HepG2 (cell line): ENCODE measurements around the gene TACC2. TPM values are rescaled to one million over a fixed set of nuclear protein-coding genes. Genes with fewer than 3 reads are reported as not detected.

Experiments
- ATAC-seq: fragments of 200-7000 bp; cut with Tn5 transposase; 3 replicates; pipeline ENCODE4 v1.9.1; 2020; ENCODE audit warnings: mild to moderate bottlenecking, moderate library complexity
- BruUV-seq: library from RNA; stranded (reverse); fragments of 400-500 nt; replicated peaks from 2 replicates; lab custom pipeline; 2021; lab: Mats Ljungman, UMichigan
- CTCF ChIA-PET: fragments of 300-600 bp; formaldehyde crosslinking; extraction: SDS; loops from one replicate; lab custom pipeline; 2021; ENCODE audit warnings: low total read pairs, inconsistent platforms, low intra/inter-chr PET ratio; lab: Yijun Ruan, JAX
- POLR2A ChIA-PET: fragments of 350-600 bp; sonication (Branson Sonifier 250); formaldehyde crosslinking; loops from one replicate; lab custom pipeline; 2020; ENCODE audit warnings: antibody characterized with exemption, inconsistent platforms; lab: Yijun Ruan, JAX
- DNase-seq: peaks from one replicate; pipeline ENCODE4 v3.0.0-alpha.2; 2015; ENCODE audit warnings: low spot score
- FAIRE-seq: peaks from 3 replicates; lab custom pipeline; 2011; peaks lifted over from hg19 to GRCh38; lab: Jason Lieb, UNC
- H2AFZ ChIP-seq: one replicate; pipeline ENCODE4 v1.6.1; 2011; ENCODE audit warnings: low read length, inconsistent platforms
- H3K27ac ChIP-seq: fragments of 300-600 bp; 3 replicates; pipeline ENCODE4 v1.8.0; 2011; ENCODE audit warnings: mixed run types, mild to moderate bottlenecking, mixed read lengths, low read length, inconsistent platforms; ENCODE audit not compliant: insufficient read depth; ENCODE audit errors: extremely low read length
- H3K27me3 ChIP-seq, 2 experiments: fragments of 200-600 bp in 1 of 2; 2 replicates in 1 of 2; 3 replicates in 1 of 2; pipeline versions ENCODE4 v1.6.0 to v1.8.0; 2011; ENCODE audit warnings: low read length in 2 of 2, mild to moderate bottlenecking in 2 of 2, moderate library complexity in 2 of 2, inconsistent platforms in 1 of 2; ENCODE audit not compliant: insufficient read depth in 2 of 2, control insufficient read depth in 1 of 2
- H3K36me3 ChIP-seq, 2 experiments: fragments of 200-600 bp in 1 of 2; replicated peaks in 1 of 2; 2 replicates in 1 of 2; 3 replicates in 1 of 2; pipeline versions ENCODE4 v1.5.1 to v1.8.0; 2011; ENCODE audit warnings: low read length in 2 of 2, inconsistent platforms in 1 of 2; ENCODE audit not compliant: insufficient read depth in 2 of 2, control insufficient read depth in 1 of 2
- H3K4me1 ChIP-seq: 2 replicates; pipeline ENCODE4 v1.5.1; 2012; ENCODE audit warnings: low read length, inconsistent platforms; ENCODE audit not compliant: insufficient read depth
- H3K4me2 ChIP-seq: 2 replicates; pipeline ENCODE4 v1.6.0; 2011; ENCODE audit warnings: low read depth, low read length, inconsistent platforms
- H3K4me3 ChIP-seq, 3 experiments: fragments of 200-600 bp in 1 of 3; sonication (generic), shearing (Covaris generic) in 1 of 3; replicated peaks in 1 of 3; 2 replicates each; pipeline ENCODE4 v1.5.1; 2011 to 2016; ENCODE audit warnings: low read length in 3 of 3, inconsistent platforms in 2 of 3, low read depth in 2 of 3, mild to moderate bottlenecking in 2 of 3, control low read depth in 1 of 3, mixed read lengths in 1 of 3; ENCODE audit not compliant: insufficient read depth in 1 of 3
- H3K79me2 ChIP-seq: one replicate; pipeline ENCODE4 v1.6.1; 2011; ENCODE audit warnings: low read length, inconsistent platforms; ENCODE audit not compliant: insufficient read depth
- H3K9ac ChIP-seq: 2 replicates; pipeline ENCODE4 v1.6.0; 2011; ENCODE audit warnings: mild to moderate bottlenecking, low read depth, low read length, inconsistent platforms; ENCODE audit not compliant: insufficient read depth
- H3K9me3 ChIP-seq: 2 replicates; pipeline ENCODE4 v1.5.1; 2012; ENCODE audit warnings: mild to moderate bottlenecking, low read length
- H4K20me1 ChIP-seq: 2 replicates; pipeline ENCODE4 v1.6.0; 2011; ENCODE audit warnings: inconsistent platforms, mild to moderate bottlenecking, low read length, moderate library complexity; ENCODE audit not compliant: insufficient read depth
- FIP1L1 ChIP-seq: fragments of 200-400 bp; formaldehyde crosslinking; IDR thresholded peaks from 2 replicates; pipeline ENCODE4 v1.6.1; 2018; ENCODE audit warnings: low read depth, mild to moderate bottlenecking, low read length, moderate library complexity, borderline replicate concordance; ENCODE audit not compliant: insufficient read depth
- FOSL1 ChIP-seq: sonication (generic); formaldehyde crosslinking; IDR thresholded peaks from 2 replicates; pipeline ENCODE4 v1.9.0; 2021; ENCODE audit warnings: missing genetic modification reagents, borderline replicate concordance
- NFKBIZ ChIP-seq: IDR thresholded peaks from 2 replicates; pipeline ENCODE4 v1.6.1; 2018; ENCODE audit warnings: missing genetic modification reagents, missing compliant biosample characterization
- PHF8 ChIP-seq: sonication (generic); formaldehyde crosslinking; IDR thresholded peaks from 2 replicates; pipeline ENCODE4 v1.5.0; 2020; ENCODE audit warnings: missing genetic modification reagents
- POGZ ChIP-seq: sonication (generic); formaldehyde crosslinking; IDR thresholded peaks from 2 replicates; pipeline ENCODE4 v1.4.0; 2020; ENCODE audit warnings: mild to moderate bottlenecking, missing genetic modification reagents
- SP140L ChIP-seq: sonication (generic); formaldehyde crosslinking; IDR thresholded peaks from 2 replicates; pipeline ENCODE4 v1.4.0; 2020; ENCODE audit warnings: missing genetic modification reagents, borderline replicate concordance
- SRSF9 ChIP-seq: fragments of 200-400 bp; formaldehyde crosslinking; IDR thresholded peaks from 2 replicates; pipeline ENCODE4 v1.6.1; 2018; ENCODE audit warnings: borderline replicate concordance, mild to moderate bottlenecking, low read depth, low read length; ENCODE audit not compliant: insufficient read depth, poor library complexity, severe bottlenecking
- TAF15 ChIP-seq: fragments of 200-400 bp; formaldehyde crosslinking; IDR thresholded peaks from one replicate; pipeline ENCODE4 v1.6.1; 2018; ENCODE audit warnings: mild to moderate bottlenecking, low read depth, low read length; ENCODE audit not compliant: poor library complexity, severe bottlenecking
- ZNF136 ChIP-seq: sonication (generic); formaldehyde crosslinking; IDR thresholded peaks from 2 replicates; pipeline ENCODE4 v1.8.1; 2022; ENCODE audit warnings: low read depth, mild to moderate bottlenecking, moderate library complexity, missing genetic modification reagents
- ZNF792 ChIP-seq: IDR thresholded peaks from 2 replicates; pipeline ENCODE4 v1.6.1; 2016
- WGBS: methylation state at CpG from one replicate; pipeline ENCODE4 v1.1.6; 2017; ENCODE audit warnings: low lambda C conversion rate; 5-methylcytosine and 5-hydroxymethylcytosine counted together
- in situ Hi-C: cut with HindIII; loops from 2 replicates; pipeline ENCODE4 v1.10.0; 2017; ENCODE audit warnings: low pct_unique_long_range_greater_than_20kb; ENCODE audit not compliant: extremely low pct_ligation_motif_present
- intact Hi-C: fragments of 100-400 bp; cut with micrococcal nuclease; formaldehyde crosslinking; loops from one replicate; pipeline ENCODE4 v1.10.0; 2022; ENCODE audit not compliant: unreplicated experiment
- polyA plus RNA-seq, 8 experiments: library from polyadenylated mRNA; depleted of rRNA in 3 of 8; stranded (reverse) in 7 of 8; unstranded in 1 of 8; fragments of >200 nt; fragmentation: Illumina TruSeq in 4 of 8; extraction: Trizol in 4 of 8; gene quantifications; 2 replicates each; pipeline versions ENCODE4 v1.2.1 to v1.2.3, GENCODE V29; 2011 to 2016; ENCODE audit warnings: low read depth in 4 of 8, missing spikeins in 1 of 8, mixed read lengths in 1 of 8; ENCODE audit not compliant: insufficient read depth in 1 of 8
- total RNA-seq, 5 experiments: library from RNA; depleted of rRNA; stranded (reverse); fragments of >200 nt; fragmentation: Illumina TruSeq; extraction: Trizol; gene quantifications; 2 replicates each; pipeline ENCODE4 v1.2.3, GENCODE V29; 2016; ENCODE audit warnings: low read depth in 1 of 5
- TF ChIP-seq, protein P1 (sequence below): sonication (generic); formaldehyde crosslinking; IDR thresholded peaks from 2 replicates; pipeline ENCODE4 v1.5.0; 2020; ENCODE audit warnings: mild to moderate bottlenecking, missing genetic modification reagents

The TACC2 gene
- total and polyA plus RNA-seq, 2 of the 13 experiments (the other 11 are each of a cell fraction or from before 2014, with no cell fraction given) = 11.8 to 16.0 TPM

GRCh38 chr10:122077311-122077875, 88.4 kb downstream of the TACC2 start:
- intact Hi-C loops = no loop called here
- FAIRE-seq (no peak), ATAC-seq (no peak)
- 95% methylated on average over 10 of the region's 10 CpGs for WGBS
- POLR2A ChIA-PET = interaction anchor here (0.6 kb wide), 1 partner anchor 173 kb away, joined by 4 read pairs; no protein-coding TSS in a partner anchor
- Histone ChIP-seq H3K9ac (no peak overlapping the region), H3K4me1 (peaks cover under 1% of the 10 kb centered on the region), H2AFZ (no peak overlapping the region)
- TF ChIP-seq NFKBIZ (CRISPR knock-in tag) (no peak), FIP1L1 (no peak), TAF15 (no peak), ZNF136 (CRISPR knock-in tag) (no peak), PHF8 (no peak), ZNF792 (CRISPR knock-in tag) (no peak), POGZ (CRISPR knock-in tag) (no peak), FOSL1 (CRISPR knock-in tag) (no peak), SP140L (CRISPR knock-in tag) (no peak), SRSF9 (no peak)
- TF ChIP-seq, protein P1, sequence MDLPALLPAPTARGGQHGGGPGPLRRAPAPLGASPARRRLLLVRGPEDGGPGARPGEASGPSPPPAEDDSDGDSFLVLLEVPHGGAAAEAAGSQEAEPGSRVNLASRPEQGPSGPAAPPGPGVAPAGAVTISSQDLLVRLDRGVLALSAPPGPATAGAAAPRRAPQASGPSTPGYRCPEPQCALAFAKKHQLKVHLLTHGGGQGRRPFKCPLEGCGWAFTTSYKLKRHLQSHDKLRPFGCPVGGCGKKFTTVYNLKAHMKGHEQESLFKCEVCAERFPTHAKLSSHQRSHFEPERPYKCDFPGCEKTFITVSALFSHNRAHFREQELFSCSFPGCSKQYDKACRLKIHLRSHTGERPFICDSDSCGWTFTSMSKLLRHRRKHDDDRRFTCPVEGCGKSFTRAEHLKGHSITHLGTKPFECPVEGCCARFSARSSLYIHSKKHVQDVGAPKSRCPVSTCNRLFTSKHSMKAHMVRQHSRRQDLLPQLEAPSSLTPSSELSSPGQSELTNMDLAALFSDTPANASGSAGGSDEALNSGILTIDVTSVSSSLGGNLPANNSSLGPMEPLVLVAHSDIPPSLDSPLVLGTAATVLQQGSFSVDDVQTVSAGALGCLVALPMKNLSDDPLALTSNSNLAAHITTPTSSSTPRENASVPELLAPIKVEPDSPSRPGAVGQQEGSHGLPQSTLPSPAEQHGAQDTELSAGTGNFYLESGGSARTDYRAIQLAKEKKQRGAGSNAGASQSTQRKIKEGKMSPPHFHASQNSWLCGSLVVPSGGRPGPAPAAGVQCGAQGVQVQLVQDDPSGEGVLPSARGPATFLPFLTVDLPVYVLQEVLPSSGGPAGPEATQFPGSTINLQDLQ (CRISPR knock-in tag) = no peak
- TF ChIP-seq, all 625 proteins: peak for 0
- peaks cover 0 to 1% of the 10 kb centered on the region in 2 experiments; a peak in 1 of 5 replicates for H3K36me3 ChIP-seq
- H3K9me3 ChIP-seq = no peaks in the 10 kb centered on the region
- H3K4me3 ChIP-seq = no peak overlapping the region
- CTCF ChIA-PET = no interaction called here
- no peak for DNase-seq
- in situ Hi-C loops = no loop called here
- H3K4me2 ChIP-seq = no peak overlapping the region
- H3K27me3 ChIP-seq = no peaks in the 10 kb centered on the region
- H3K79me2 ChIP-seq = no peaks in the 10 kb centered on the region
- H4K20me1 ChIP-seq = no peaks in the 10 kb centered on the region
- H3K27ac ChIP-seq = no peak overlapping the region
- no TSS peak for BruUV-seq
